KMS-11 (cell line): ENCODE measurements around the gene ITGA5.

ENCODE experiments used
- H2AFZ ChIP-seq: fragments of 200-600 bp; sonication (generic); 2 replicates; pipeline ENCODE4 v1.6.1; 2016; ENCODE audit warnings: antibody characterized with exemption, mixed run types, low read depth
- H3K27ac ChIP-seq: fragments of 200-600 bp; sonication (generic); 2 replicates; pipeline ENCODE4 v1.6.1; 2016; ENCODE audit warnings: mild to moderate bottlenecking, mixed run types
- H3K27me3 ChIP-seq: fragments of 200-600 bp; sonication (generic); 2 replicates; pipeline ENCODE4 v1.6.1; 2017; ENCODE audit warnings: mild to moderate bottlenecking, low read depth, mixed run types, moderate library complexity; ENCODE audit not compliant: insufficient read depth
- H3K36me3 ChIP-seq: fragments of 200-600 bp; sonication (generic); 2 replicates; pipeline ENCODE4 v1.6.1; 2017; ENCODE audit warnings: mild to moderate bottlenecking, mixed run types; ENCODE audit not compliant: insufficient read depth
- H3K4me1 ChIP-seq: fragments of 200-600 bp; sonication (generic); 2 replicates; pipeline ENCODE4 v1.6.1; 2016; ENCODE audit warnings: mild to moderate bottlenecking, low read depth, mixed run types; ENCODE audit not compliant: poor library complexity, severe bottlenecking
- H3K4me2 ChIP-seq: fragments of 200-600 bp; sonication (generic); 2 replicates; pipeline ENCODE4 v1.7.0; 2016; ENCODE audit warnings: mild to moderate bottlenecking, mixed run types
- H3K4me3 ChIP-seq: fragments of 200-600 bp; sonication (generic); IDR thresholded peaks from 2 replicates; pipeline ENCODE4 v1.6.1; 2017; ENCODE audit warnings: low read depth, low read length, mixed read lengths; ENCODE audit not compliant: insufficient read depth
- H3K79me2 ChIP-seq: fragments of 200-600 bp; sonication (generic); 2 replicates; pipeline ENCODE4 v1.6.1; 2016; ENCODE audit warnings: low read depth, mixed run types; ENCODE audit not compliant: insufficient read depth
- H3K9ac ChIP-seq: fragments of 200-600 bp; sonication (generic); 2 replicates; pipeline ENCODE4 v1.6.1; 2016; ENCODE audit warnings: mild to moderate bottlenecking, mixed run types
- H4K20me1 ChIP-seq: fragments of 200-600 bp; sonication (generic); 2 replicates; pipeline ENCODE4 v1.6.1; 2016; ENCODE audit warnings: mild to moderate bottlenecking, mixed run types; ENCODE audit not compliant: insufficient read depth
- TF ChIP-seq, protein P1 (sequence below): fragments of 200-600 bp; sonication (generic); conservative IDR thresholded peaks from 2 replicates; pipeline ENCODE4 v1.6.1; 2017; ENCODE audit warnings: low read depth, mild to moderate bottlenecking, antibody characterized with exemption, low read length, moderate library complexity, mixed read lengths

Gene ITGA5

DNA sequence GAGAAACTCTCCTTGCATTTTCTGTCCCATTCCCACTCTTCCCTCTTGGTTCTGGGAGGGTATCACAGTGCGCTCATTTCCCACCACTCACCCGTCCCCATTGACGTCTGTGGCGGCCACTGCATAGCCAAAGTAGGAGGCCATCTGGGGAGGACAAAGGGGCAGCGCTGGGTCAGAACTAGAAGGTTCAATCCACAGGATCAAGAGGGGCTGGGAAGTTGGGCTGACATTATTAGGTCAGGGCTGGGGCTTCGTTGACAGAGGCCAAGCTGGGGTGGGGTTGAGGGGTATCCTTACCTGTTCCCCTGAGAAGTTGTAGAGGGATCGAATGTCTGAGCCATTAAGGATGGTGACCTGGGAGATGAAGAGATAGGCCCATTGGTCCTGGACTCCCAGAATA lies 13.5 kb downstream of the ITGA5 start:
- Histone ChIP-seq H3K27ac (no peak overlapping the region), H3K9ac (no peak overlapping the region), H3K27me3 (no peaks in the 10 kb centered on the region; the same call in 1 of the 2 replicates), H3K4me3 (no peak overlapping the region), H2AFZ (no peak overlapping the region), H3K4me1 (no peaks in the 10 kb centered on the region), H3K79me2 (no peaks in the 10 kb centered on the region), H3K4me2 (no peak overlapping the region), H4K20me1 (no peaks in the 10 kb centered on the region), H3K36me3 (no peaks in the 10 kb centered on the region)
- TF ChIP-seq, protein P1, sequence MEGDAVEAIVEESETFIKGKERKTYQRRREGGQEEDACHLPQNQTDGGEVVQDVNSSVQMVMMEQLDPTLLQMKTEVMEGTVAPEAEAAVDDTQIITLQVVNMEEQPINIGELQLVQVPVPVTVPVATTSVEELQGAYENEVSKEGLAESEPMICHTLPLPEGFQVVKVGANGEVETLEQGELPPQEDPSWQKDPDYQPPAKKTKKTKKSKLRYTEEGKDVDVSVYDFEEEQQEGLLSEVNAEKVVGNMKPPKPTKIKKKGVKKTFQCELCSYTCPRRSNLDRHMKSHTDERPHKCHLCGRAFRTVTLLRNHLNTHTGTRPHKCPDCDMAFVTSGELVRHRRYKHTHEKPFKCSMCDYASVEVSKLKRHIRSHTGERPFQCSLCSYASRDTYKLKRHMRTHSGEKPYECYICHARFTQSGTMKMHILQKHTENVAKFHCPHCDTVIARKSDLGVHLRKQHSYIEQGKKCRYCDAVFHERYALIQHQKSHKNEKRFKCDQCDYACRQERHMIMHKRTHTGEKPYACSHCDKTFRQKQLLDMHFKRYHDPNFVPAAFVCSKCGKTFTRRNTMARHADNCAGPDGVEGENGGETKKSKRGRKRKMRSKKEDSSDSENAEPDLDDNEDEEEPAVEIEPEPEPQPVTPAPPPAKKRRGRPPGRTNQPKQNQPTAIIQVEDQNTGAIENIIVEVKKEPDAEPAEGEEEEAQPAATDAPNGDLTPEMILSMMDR = no peak

DNA sequence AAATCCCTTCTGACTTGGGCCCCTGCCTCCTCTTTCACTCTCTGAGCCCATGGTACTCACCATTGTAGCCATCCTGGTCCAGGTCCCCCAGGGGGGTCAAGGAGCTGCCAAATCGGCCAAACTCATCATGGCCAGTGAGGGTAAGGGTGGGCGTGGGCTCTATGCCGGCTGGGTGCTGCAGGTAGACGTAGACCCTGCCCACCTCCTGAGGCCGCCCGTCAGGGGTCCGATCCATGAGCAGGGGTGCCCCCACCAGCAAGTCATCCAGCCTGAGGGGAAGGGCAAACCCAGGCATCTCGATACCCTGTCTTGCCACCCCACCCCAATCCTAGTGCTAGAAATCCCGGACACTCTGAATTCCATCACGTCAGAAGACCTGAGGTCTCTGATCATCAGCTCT lies 14.0 kb downstream of the ITGA5 start:
- no peak overlapping the region for H2AFZ ChIP-seq
- no peaks in the 10 kb centered on the region for H4K20me1 ChIP-seq
- TF ChIP-seq, protein P1 = no peak
- no peak overlapping the region for H3K27ac ChIP-seq
- H3K4me2 ChIP-seq = no peak overlapping the region
- no peaks in the 10 kb centered on the region for H3K36me3 ChIP-seq
- no peak overlapping the region for H3K9ac ChIP-seq
- H3K4me1 ChIP-seq = no peaks in the 10 kb centered on the region
- H3K4me3 ChIP-seq = no peak overlapping the region
- no peaks in the 10 kb centered on the region for H3K79me2 ChIP-seq
- no peaks in the 10 kb centered on the region; the same call in 1 of the 2 replicates for H3K27me3 ChIP-seq

DNA sequence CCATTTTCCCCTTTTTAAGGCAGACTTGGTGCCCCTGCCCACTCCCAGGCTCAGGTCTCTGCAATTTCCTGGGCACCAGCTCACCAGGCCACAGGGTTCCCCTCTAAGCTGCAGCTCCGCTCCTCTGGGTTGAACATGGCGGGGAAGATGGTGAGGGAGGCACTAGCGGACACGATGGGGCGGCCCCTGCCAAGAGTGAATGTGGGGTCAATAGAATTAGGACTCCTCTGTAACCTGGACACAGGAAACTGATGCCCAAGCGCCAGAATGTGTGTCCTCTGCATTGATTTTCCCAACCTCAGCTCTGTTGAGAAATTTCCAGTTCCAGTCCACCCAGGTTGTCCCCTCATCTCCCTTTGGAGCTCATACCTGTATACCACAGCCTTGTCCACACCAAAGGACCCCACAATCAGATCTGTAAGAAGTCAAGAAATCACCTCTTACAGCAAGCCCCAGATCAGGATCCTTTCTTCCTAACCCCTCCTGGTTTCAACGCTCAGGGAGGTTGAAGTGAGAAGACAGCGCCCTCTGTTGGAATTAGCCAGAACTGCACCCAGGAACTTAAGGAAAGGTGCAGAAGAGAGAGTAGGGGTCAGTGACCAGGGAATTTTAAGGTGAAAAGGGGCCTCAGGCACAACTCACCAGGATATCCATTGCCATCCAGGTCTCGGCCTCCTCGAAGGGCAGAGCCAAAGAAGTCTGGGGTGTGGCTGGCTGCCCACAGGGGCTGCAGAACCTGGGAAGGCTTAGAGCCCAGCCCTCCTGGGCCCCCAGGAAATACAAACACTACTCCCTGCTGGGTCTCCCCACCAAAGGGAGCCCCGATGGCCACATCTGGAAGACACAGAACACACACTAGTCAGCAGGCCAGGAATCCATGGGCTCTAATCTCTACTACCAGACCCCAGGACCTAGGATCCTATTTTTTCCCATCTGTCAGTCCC lies 14.7 kb downstream of the ITGA5 start:
- H3K27ac ChIP-seq = no peak overlapping the region
- H3K4me1 ChIP-seq = no peaks in the 10 kb centered on the region
- H4K20me1 ChIP-seq = no peaks in the 10 kb centered on the region
- no peak overlapping the region for H3K4me2 ChIP-seq
- H3K36me3 ChIP-seq = no peaks in the 10 kb centered on the region
- H3K27me3 ChIP-seq = no peaks in the 10 kb centered on the region; the same call in 1 of the 2 replicates
- no peak overlapping the region for H3K4me3 ChIP-seq
- TF ChIP-seq, protein P1 = peak; percentile 100
- H2AFZ ChIP-seq = no peak overlapping the region
- no peaks in the 10 kb centered on the region for H3K79me2 ChIP-seq
- no peak overlapping the region for H3K9ac ChIP-seq

DNA sequence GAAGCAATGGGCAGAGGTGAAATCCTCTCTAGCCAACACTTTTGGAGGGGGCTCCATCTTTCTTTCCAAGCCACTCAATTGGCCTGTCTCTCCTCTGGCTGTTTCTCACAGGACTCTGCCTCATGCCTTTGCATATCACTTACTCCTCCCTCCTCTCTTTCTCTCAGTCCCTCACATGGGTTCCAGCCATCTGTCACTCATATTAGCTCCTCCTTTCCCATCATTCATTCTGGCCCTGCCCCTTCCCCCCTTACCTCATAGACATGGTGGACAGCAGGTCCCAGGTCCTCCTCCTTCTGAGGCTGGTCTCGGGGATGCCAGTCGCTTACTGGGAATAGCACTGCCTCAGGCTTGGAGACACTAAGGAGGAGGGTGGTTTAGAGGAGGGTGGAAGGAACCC lies 17.9 kb downstream of the ITGA5 start:
- Histone ChIP-seq H3K4me1 (no peaks in the 10 kb centered on the region), H3K4me3 (no peak overlapping the region), H3K4me2 (no peak overlapping the region), H3K36me3 (no peaks in the 10 kb centered on the region), H2AFZ (no peak overlapping the region), H3K27ac (no peak overlapping the region), H4K20me1 (no peaks in the 10 kb centered on the region), H3K9ac (no peak overlapping the region), H3K27me3 (no peaks in the 10 kb centered on the region; the same call in 1 of the 2 replicates), H3K79me2 (no peaks in the 10 kb centered on the region)
- TF ChIP-seq, protein P1 = no peak
